OCI-LY3 (cell line): ENCODE results near the gene XPA.

ENCODE experiments used
- H2AFZ ChIP-seq: fragments of 200-600, 300-600 bp; shearing (Covaris generic); 2 replicates; pipeline ENCODE4 v1.6.0; 2014; ENCODE audit warnings: antibody characterized with exemption, low read depth, low read length
- H3K27ac ChIP-seq: fragments of 200-600, 300-600 bp; sonication (generic); 2 replicates; pipeline ENCODE4 v1.5.1; 2014; ENCODE audit warnings: mild to moderate bottlenecking, low read length, moderate library complexity, mixed read lengths
- H3K27me3 ChIP-seq: fragments of 200-600, 300-600 bp; sonication (generic); 2 replicates; pipeline ENCODE4 v1.6.1; 2014; ENCODE audit warnings: low read depth, low read length, mixed read lengths
- H3K36me3 ChIP-seq: fragments of 200-600, 300-600 bp; sonication (generic); replicated peaks from 2 replicates; pipeline ENCODE3; 2014; ENCODE audit warnings: low read depth, low read length, mixed read lengths
- H3K4me1 ChIP-seq: fragments of 300-600, 200-600 bp; sonication (generic); 2 replicates; pipeline ENCODE4 v1.6.1; 2014; ENCODE audit warnings: low read length, mixed read lengths
- H3K4me2 ChIP-seq: fragments of 200-600, 300-600 bp; sonication (generic); 2 replicates; pipeline ENCODE4 v1.6.1; 2014; ENCODE audit warnings: low read length, mixed read lengths
- H3K4me3 ChIP-seq: fragments of 300-600, 200-600 bp; sonication (generic); 2 replicates; pipeline ENCODE4 v1.5.1; 2014; ENCODE audit warnings: antibody characterized with exemption, mild to moderate bottlenecking, low read length, moderate library complexity
- H3K79me2 ChIP-seq: fragments of 300-600, 200-600 bp; shearing (Covaris generic); 2 replicates; pipeline ENCODE4 v1.6.1; 2014; ENCODE audit warnings: mild to moderate bottlenecking, low read length, mixed read lengths
- H3K9ac ChIP-seq: fragments of 300-600, 200-600 bp; shearing (Covaris generic); 2 replicates; pipeline ENCODE4 v1.6.0; 2014; ENCODE audit warnings: mild to moderate bottlenecking, low read length, moderate library complexity
- H3K9me3 ChIP-seq: fragments of 200-600, 300-600 bp; shearing (Covaris generic); 2 replicates; pipeline ENCODE4 v1.6.1; 2014; ENCODE audit warnings: low read length, mixed read lengths; ENCODE audit not compliant: insufficient read depth
- H4K20me1 ChIP-seq: fragments of 200-600, 300-600 bp; sonication (generic); 2 replicates; pipeline ENCODE4 v1.6.1; 2016; ENCODE audit warnings: low read length, mixed read lengths; ENCODE audit not compliant: insufficient read depth
- CTCF ChIP-seq: fragments of 200-600, 300-600 bp; sonication (generic); IDR thresholded peaks from 2 replicates; pipeline ENCODE4 v1.5.1; 2014; ENCODE audit warnings: antibody characterized with exemption, low read length, low read depth
- EZH2phosphoT487 ChIP-seq: fragments of 200-600 bp; shearing (Covaris generic); IDR thresholded peaks from 2 replicates; pipeline ENCODE4 v1.6.1; 2018; ENCODE audit warnings: antibody characterized with exemption, mixed run types, low read depth

XPA gene

GRCh38 chr9:97647996-97648395 is 49.1 kb downstream of the XPA start:
- H3K4me3 ChIP-seq, result no peak overlapping the region
- 0 out of 2 replicates have a peak, but pooled peaks cover 3% of the 10 kb centered on the region for H4K20me1 ChIP-seq
- no peaks in the 10 kb centered on the region for H3K4me1 ChIP-seq
- H3K27ac ChIP-seq, result no peak overlapping the region
- no peaks in the 10 kb centered on the region for H3K9me3 ChIP-seq
- peaks cover 70% of the 10 kb centered on the region for H3K36me3 ChIP-seq
- no peak overlapping the region for H3K9ac ChIP-seq
- H3K4me2 ChIP-seq, result no peak overlapping the region
- no peak overlapping the region for H2AFZ ChIP-seq
- H3K27me3 ChIP-seq, result no peaks in the 10 kb centered on the region
- TF ChIP-seq CTCF (no peak), EZH2phosphoT487 (no peak)
- 0 out of 2 replicates have a peak, but pooled peaks cover 6% of the 10 kb centered on the region for H3K79me2 ChIP-seq

- Histone ChIP-seq H3K27me3 (no peaks in the 10 kb centered on the region), H3K27ac (no peak overlapping the region), H3K9me3 (no peaks in the 10 kb centered on the region), H3K4me1 (no peaks in the 10 kb centered on the region), H3K79me2 (peaks cover 24% of the 10 kb centered on the region), H3K36me3 (peaks cover 73% of the 10 kb centered on the region), H2AFZ (no peak overlapping the region), H3K4me3 (no peak overlapping the region), H3K9ac (no peak overlapping the region), H4K20me1 (0 out of 2 replicates have a peak, but pooled peaks cover 3% of the 10 kb centered on the region), H3K4me2 (no peak overlapping the region)
- no peak for TF ChIP-seq EZH2phosphoT487
- TF ChIP-seq CTCF, result no peak
These were observed 51.4 kb downstream of the XPA start for GRCh38 chr9:97645720-97646119.

- Histone ChIP-seq H3K27me3 (no peaks in the 10 kb centered on the region), H4K20me1 (peaks cover 39% of the 10 kb centered on the region), H3K4me2 (no peak overlapping the region), H3K9me3 (no peaks in the 10 kb centered on the region), H3K79me2 (peaks cover 76% of the 10 kb centered on the region), H3K27ac (no peak overlapping the region), H3K4me3 (no peak overlapping the region), H3K36me3 (peaks cover 38% of the 10 kb centered on the region), H3K9ac (no peak overlapping the region), H2AFZ (no peak overlapping the region), H3K4me1 (peaks cover 17% of the 10 kb centered on the region)
- no peak for TF ChIP-seq CTCF
- no peak for TF ChIP-seq EZH2phosphoT487
These were observed 56.8 kb downstream of the XPA start for GRCh38 chr9:97640325-97640724.

- Histone ChIP-seq H3K4me3 (no peak overlapping the region), H3K27me3 (no peaks in the 10 kb centered on the region), H3K9ac (no peak overlapping the region), H4K20me1 (peaks cover 37% of the 10 kb centered on the region), H3K36me3 (peaks cover 22% of the 10 kb centered on the region), H3K9me3 (no peaks in the 10 kb centered on the region), H2AFZ (no peak overlapping the region), H3K4me1 (peaks cover 25% of the 10 kb centered on the region), H3K79me2 (peaks cover 87% of the 10 kb centered on the region), H3K4me2 (no peak overlapping the region), H3K27ac (no peak overlapping the region)
- TF ChIP-seq CTCF (peak; percentile 16), EZH2phosphoT487 (no peak)
These were observed 58.5 kb downstream of the XPA start for GRCh38 chr9:97638666-97639065.
